Measurements from ENCODE around the gene FIGNL1. TPM values are rescaled to one million over a fixed set of nuclear protein-coding genes. Genes with fewer than 3 reads are reported as not detected.

The FIGNL1 gene
- total RNA-seq, 1 experiment from 2014 or later: 13.8 TPM

DNA sequence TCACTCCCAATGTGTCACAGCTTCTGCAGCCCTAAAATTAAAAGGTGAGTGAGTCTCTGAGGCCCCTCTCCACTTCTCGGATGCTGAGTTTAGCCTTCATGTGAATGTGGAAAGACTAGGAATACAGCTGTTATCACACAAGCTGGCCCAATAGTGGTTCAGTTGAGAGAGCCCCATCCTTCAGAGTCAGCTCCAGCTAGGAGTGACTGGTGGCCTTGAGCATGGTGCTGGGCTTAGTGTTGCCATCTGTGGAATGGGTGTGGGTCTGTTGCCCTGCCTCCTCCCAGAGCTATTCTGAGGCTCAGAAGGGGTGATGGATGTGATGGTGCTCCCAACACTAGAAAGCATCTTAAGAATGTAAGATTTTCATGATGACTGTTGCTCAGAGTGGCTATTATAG is 55.8 kb downstream of the FIGNL1 start:
- H3K56ac ChIP-seq (ENCODE audit: insufficient read length, low read depth, low read length): no peak overlapping the region
- H3K14ac ChIP-seq (ENCODE audit: insufficient read depth, low read length): no peak overlapping the region
- H3T11ph ChIP-seq (ENCODE audit: low read length): no peak overlapping the region
- no peaks in the 10 kb centered on the region for H3K9me3 ChIP-seq (ENCODE audit: control insufficient read depth, low read depth, low read length)
- no peaks in the 10 kb centered on the region for H3K79me2 ChIP-seq (ENCODE audit: insufficient read depth, low read length)
- no peak for TF ChIP-seq CTCF (conservative IDR thresholded peaks at IDR 0.05)
- H3K4me1 ChIP-seq (ENCODE audit: insufficient read depth, low read length): no peaks in the 10 kb centered on the region
- H4K5ac ChIP-seq (ENCODE audit: insufficient read length, low read depth, low read length): no peak overlapping the region
- H3K27me3 Mint-ChIP-seq (ENCODE audit: low read depth): no peaks in the 10 kb centered on the region; the same call in none of the 2 replicates
- no peak overlapping the region for H2AK5ac ChIP-seq (ENCODE audit: insufficient read length, low read length)
- H3K27ac ChIP-seq (ENCODE audit: insufficient read length, low read depth, low read length): no peak overlapping the region
- no peak overlapping the region for H3K9ac ChIP-seq (ENCODE audit: extremely low read depth, insufficient read length, low read length)
- no peak overlapping the region for H3K4me2 ChIP-seq (ENCODE audit: insufficient read depth, insufficient read length, low read length)
- H3K27ac Mint-ChIP-seq: no peak overlapping the region
- no peak overlapping the region for H3K4ac ChIP-seq (ENCODE audit: low read depth, low read length)
- no peaks in the 10 kb centered on the region for H3K79me1 ChIP-seq (ENCODE audit: insufficient read depth, low read depth, low read length, poor library complexity, severe bottlenecking)
- no peak overlapping the region for H3K23ac ChIP-seq (ENCODE audit: insufficient read length, low read depth, low read length)
- no peak overlapping the region for H2AFZ ChIP-seq (ENCODE audit: low read length)
- WGBS (ENCODE audit: extremely low coverage, insufficient read length, low lambda C conversion rate): no CpG with 5 or more reads among the region's 1 CpG
- no peaks in the 10 kb centered on the region for H3K4me1 Mint-ChIP-seq
- H3K23me2 ChIP-seq (ENCODE audit: insufficient read length, low read depth, low read length, poor library complexity, severe bottlenecking): no peaks in the 10 kb centered on the region
- no peak overlapping the region for H2BK5ac ChIP-seq (ENCODE audit: insufficient read length, low read length)
- H2BK20ac ChIP-seq (ENCODE audit: low read depth, low read length, poor library complexity, severe bottlenecking): no peak overlapping the region
- no peaks in the 10 kb centered on the region for H3K27me3 ChIP-seq (ENCODE audit: insufficient read depth, low read length)
- H3K18ac ChIP-seq (ENCODE audit: insufficient read length, low read depth, low read length): no peak overlapping the region
- H3K9me3 Mint-ChIP-seq: no peaks in the 10 kb centered on the region
- DNase-seq: no peak
- H3K36me3 Mint-ChIP-seq (ENCODE audit: insufficient read depth in 1 of 3, low read depth in 3 of 3): no peaks in the 10 kb centered on the region; a peak in 2 of 7 replicates
- H2BK15ac ChIP-seq (ENCODE audit: low read depth, low read length): no peak overlapping the region
- H4K20me1 ChIP-seq (ENCODE audit: control insufficient read depth, insufficient read depth, insufficient read length): no peaks in the 10 kb centered on the region
- H2BK120ac ChIP-seq (ENCODE audit: low read depth, low read length, poor library complexity, severe bottlenecking): no peak overlapping the region
- no peak overlapping the region for H4K91ac ChIP-seq (ENCODE audit: insufficient read length, low read depth, low read length)
- no peak overlapping the region for H4K8ac ChIP-seq (replicated peaks; ENCODE audit: insufficient read length, low read depth, low read length)
- H3K4me3 Mint-ChIP-seq: no peak overlapping the region
- no peak overlapping the region for H2BK12ac ChIP-seq (ENCODE audit: insufficient read length, low read depth, low read length)

Other genes with a start within 250 kb of the FIGNL1 start
- gene IKZF1, start 145.6 kb downstream of the FIGNL1 start, total RNA-seq (2021): 0.48 and 0.98 TPM in 2 replicates
- gene DDC, start 115.1 kb upstream of the FIGNL1 start, total RNA-seq (2021): not detected in 2 replicates